ENCODE data around the gene SH3BP4. TPM values are rescaled to one million over a fixed set of nuclear protein-coding genes. Genes with fewer than 3 reads are reported as not detected.
A peak's percentile ranks its signal among the peaks of the same experiment; 100 is the strongest.

Gene SH3BP4
- total RNA-seq, 1 donor from 2014 or later = 67.6 TPM

GRCh38 chr2:235064976-235065375, 113.2 kb downstream of the SH3BP4 start:
- H3K4me3 ChIP-seq (ENCODE audit: low read depth, low read length) = no peak overlapping the region
- no peak for TF ChIP-seq CTCF (conservative IDR thresholded peaks at IDR 0.05; ENCODE audit: low read depth, low read length)
- no peak for DNase-seq (ENCODE audit: low read depth)

- no peak overlapping the region for H3K4me3 ChIP-seq (ENCODE audit: low read depth, low read length)
- DNase-seq (ENCODE audit: low read depth) = no peak
- no peak for TF ChIP-seq CTCF (conservative IDR thresholded peaks at IDR 0.05; ENCODE audit: low read depth, low read length)
Observed at GRCh38 chr2:235066490-235066889, 114.7 kb downstream of the SH3BP4 start.

- TF ChIP-seq CTCF (conservative IDR thresholded peaks at IDR 0.05; ENCODE audit: low read depth, low read length) = no peak
- no peak for DNase-seq (ENCODE audit: low read depth)
- no peak overlapping the region for H3K4me3 ChIP-seq (ENCODE audit: low read depth, low read length)
Observed at GRCh38 chr2:235066895-235067294, 115.1 kb downstream of the SH3BP4 start.

- TF ChIP-seq CTCF (conservative IDR thresholded peaks at IDR 0.05; ENCODE audit: low read depth, low read length) = no peak
- DNase-seq (ENCODE audit: low read depth) = no peak
- H3K4me3 ChIP-seq (ENCODE audit: low read depth, low read length) = no peak overlapping the region
Observed at GRCh38 chr2:235068701-235069100, 116.9 kb downstream of the SH3BP4 start.

- no peak overlapping the region for H3K4me3 ChIP-seq (ENCODE audit: low read depth, low read length)
- TF ChIP-seq CTCF (conservative IDR thresholded peaks at IDR 0.05; ENCODE audit: low read depth, low read length) = no peak
- peak; percentile 35 for DNase-seq (ENCODE audit: low read depth)
Observed at GRCh38 chr2:235070063-235070706, 118.4 kb downstream of the SH3BP4 start.

GRCh38 chr2:235073868-235074413, 122.1 kb downstream of the SH3BP4 start:
- TF ChIP-seq CTCF (conservative IDR thresholded peaks at IDR 0.05; ENCODE audit: low read depth, low read length) = no peak
- DNase-seq (ENCODE audit: low read depth) = no peak
- H3K4me3 ChIP-seq (ENCODE audit: low read depth, low read length) = no peak overlapping the region

GRCh38 chr2:235077046-235077445, 125.2 kb downstream of the SH3BP4 start:
- no peak for TF ChIP-seq CTCF (conservative IDR thresholded peaks at IDR 0.05; ENCODE audit: low read depth, low read length)
- no peak for DNase-seq (ENCODE audit: low read depth)
- H3K4me3 ChIP-seq (ENCODE audit: low read depth, low read length) = no peak overlapping the region

Measured in epithelial cell of proximal tubule (primary cell).